HCT116 (cell line): ENCODE data around the gene TMA16. TPM values are rescaled to one million over a fixed set of nuclear protein-coding genes. Genes with fewer than 3 reads are reported as not detected.

Experiments
- ATAC-seq: fragments of 200-7000 bp; cut with Tn5 transposase; 2 replicates; pipeline ENCODE4 v1.9.1; 2020; ENCODE audit warnings: mild to moderate bottlenecking, moderate library complexity
- BruUV-seq: library from RNA; stranded (reverse); fragments of 400-500 nt; replicated peaks from 2 replicates; lab custom pipeline; 2021; lab: Mats Ljungman, UMichigan
- CTCF ChIA-PET: fragments of 300-600 bp; sonication (Branson Sonifier 250); formaldehyde crosslinking; loops from one replicate; lab custom pipeline; 2021; ENCODE audit warnings: antibody characterized with exemption; lab: Charles Lee
- POLR2A ChIA-PET: fragments of 300-600, 350-600 bp; sonication (Branson Sonifier 250); formaldehyde crosslinking; loops from one replicate; lab custom pipeline; 2021; ENCODE audit warnings: antibody characterized with exemption; lab: Charles Lee
- RAD21 ChIA-PET, 2 experiments: fragments of 300-600 bp; sonication (Branson Sonifier 250); formaldehyde crosslinking; loops; one replicate each; lab custom pipeline; 2023; ENCODE audit warnings: low total read pairs in 2 of 2; ENCODE audit not compliant: uncharacterized antibody in 2 of 2, unreplicated experiment in 2 of 2, low non-redundant PET in 1 of 2; lab: Charles Lee
- DNase-seq: peaks from one replicate; pipeline ENCODE4 v3.0.0-alpha.2; 2010; ENCODE audit warnings: low read depth, low spot score
- H2AFZ ChIP-seq: fragments of 200-600 bp; shearing (Covaris generic), sonication (generic); 2 replicates; pipeline ENCODE4 v1.6.1; 2017; ENCODE audit warnings: low read depth, mixed run types, mixed read lengths, antibody characterized with exemption, low read length; ENCODE audit not compliant: poor library complexity, severe bottlenecking
- H3K27ac ChIP-seq: 2 replicates; pipeline ENCODE4 v1.5.1; 2012; ENCODE audit warnings: low read depth, low read length
- H3K27me3 ChIP-seq: fragments of 200-600 bp; sonication (generic); 2 replicates; pipeline ENCODE4 v1.6.1; 2016; ENCODE audit warnings: mixed run types, low read length, mixed read lengths; ENCODE audit not compliant: insufficient read depth
- H3K36me3 ChIP-seq, 2 experiments: fragments of 200-500 bp in 1 of 2; fragments of 200-600 bp in 1 of 2; sonication (Bioruptor generic) in 1 of 2; sonication (generic) in 1 of 2; 2 replicates each; pipeline versions ENCODE4 v1.5.1 to v1.6.1; 2014 to 2016; ENCODE audit warnings: low read length in 2 of 2, inconsistent platforms in 1 of 2, mixed read lengths in 1 of 2, mixed run types in 1 of 2; ENCODE audit not compliant: insufficient read depth in 2 of 2, control insufficient read depth in 1 of 2
- H3K4me1 ChIP-seq, 2 experiments: fragments of 200-600 bp in 1 of 2; sonication (generic) in 1 of 2; 2 replicates each; pipeline versions ENCODE4 v1.5.1 to v1.6.1; 2012 to 2017; ENCODE audit warnings: low read length in 2 of 2, inconsistent platforms in 1 of 2, mild to moderate bottlenecking in 1 of 2, mixed read lengths in 1 of 2, mixed run types in 1 of 2, moderate library complexity in 1 of 2; ENCODE audit not compliant: insufficient read depth in 2 of 2, control insufficient read depth in 1 of 2
- H3K4me2 ChIP-seq: fragments of 200-600 bp; sonication (generic); 2 replicates; pipeline ENCODE4 v1.6.1; 2017; ENCODE audit warnings: mixed run types, low read length, mixed read lengths
- H3K4me3 ChIP-seq, 2 experiments: fragments of 200-600 bp in 1 of 2; sonication (generic) in 1 of 2; replicated peaks in 1 of 2; 2 replicates each; pipeline ENCODE4 v1.5.1; 2011 to 2016; ENCODE audit warnings: low read length in 2 of 2, control low read depth in 1 of 2, low read depth in 1 of 2, mild to moderate bottlenecking in 1 of 2, mixed read lengths in 1 of 2, mixed run types in 1 of 2
- H3K79me2 ChIP-seq: fragments of 200-600 bp; sonication (generic); 2 replicates; pipeline ENCODE4 v1.6.1; 2017; ENCODE audit warnings: mild to moderate bottlenecking, mixed run types, low read length, moderate library complexity, mixed read lengths; ENCODE audit not compliant: insufficient read depth
- H3K9ac ChIP-seq: fragments of 200-600 bp; sonication (generic); 2 replicates; pipeline ENCODE4 v1.6.1; 2016; ENCODE audit warnings: low read length, mixed read lengths
- H3K9me2 ChIP-seq: fragments of 200-600 bp; sonication (generic), shearing (Covaris generic); 2 replicates; pipeline ENCODE4 v1.6.1; 2017; ENCODE audit warnings: mixed run types, mild to moderate bottlenecking, moderate library complexity; ENCODE audit not compliant: insufficient read depth
- H3K9me3 ChIP-seq, 2 experiments: fragments of 200-500 bp in 1 of 2; fragments of 200-600 bp in 1 of 2; sonication (Bioruptor generic) in 1 of 2; sonication (generic) in 1 of 2; 2 replicates each; pipeline ENCODE4 v1.6.1; 2014 to 2017; ENCODE audit warnings: low read length in 2 of 2, mixed read lengths in 2 of 2, inconsistent platforms in 1 of 2, low read depth in 1 of 2, mild to moderate bottlenecking in 1 of 2, mixed run types in 1 of 2, moderate library complexity in 1 of 2; ENCODE audit not compliant: control insufficient read depth in 1 of 2, insufficient read depth in 1 of 2
- H4K20me1 ChIP-seq: fragments of 200-600 bp; sonication (generic), shearing (Covaris generic); 2 replicates; pipeline ENCODE4 v1.6.1; 2017; ENCODE audit warnings: mixed run types, mild to moderate bottlenecking, moderate library complexity; ENCODE audit not compliant: insufficient read depth
- CTCF ChIP-seq, 3 experiments: fragments of 200-600 bp in 1 of 3; sonication (generic) in 1 of 3; IDR thresholded peaks in 2 of 3; conservative IDR thresholded peaks in 1 of 3; 2 replicates each; pipeline ENCODE4 v1.5.1; 2012 to 2017; ENCODE audit warnings: low read depth in 2 of 3, low read length in 2 of 3, antibody characterized with exemption in 1 of 3, borderline replicate concordance in 1 of 3, control low read depth in 1 of 3, mild to moderate bottlenecking in 1 of 3, mixed read lengths in 1 of 3, mixed run types in 1 of 3, moderate library complexity in 1 of 3; ENCODE audit not compliant: insufficient read depth in 1 of 3
- EZH2 ChIP-seq: fragments of 200-600 bp; sonication (generic); IDR thresholded peaks from 2 replicates; pipeline ENCODE4 v1.6.1; 2017; ENCODE audit warnings: antibody characterized with exemption, mixed run types
- JUND ChIP-seq: IDR thresholded peaks from 2 replicates; pipeline ENCODE4 v1.6.1; 2012
- SIN3A ChIP-seq: IDR thresholded peaks from 2 replicates; pipeline ENCODE4 v1.6.1; 2012; ENCODE audit warnings: low read depth
- SP1 ChIP-seq: IDR thresholded peaks from 2 replicates; pipeline ENCODE4 v1.6.1; 2012; ENCODE audit warnings: low read depth
- SRF ChIP-seq: IDR thresholded peaks from 2 replicates; pipeline ENCODE4 v1.6.1; 2012; ENCODE audit warnings: low read depth
- intact Hi-C: fragments of 100-400 bp; cut with micrococcal nuclease; formaldehyde crosslinking; loops from 2 replicates; pipeline ENCODE4 v1.10.0; 2022
- total RNA-seq: library from RNA; stranded (reverse); gene quantifications from one replicate; pipeline ENCODE4 v1.2.1, GENCODE V29; 2021; ENCODE audit not compliant: unreplicated experiment

The TMA16 gene
- total RNA-seq, 1 experiment from 2014 or later: 52.7 TPM

GRCh38 chr4:163525982-163526381 is 31.5 kb downstream of the TMA16 start:
- Histone ChIP-seq H3K4me1 (peaks cover 0 to 5% of the 10 kb centered on the region in 2 experiments; a peak in 1 of 4 replicates), H3K27me3 (no peaks in the 10 kb centered on the region), H3K4me3 (no peak overlapping the region), H3K27ac (no peak overlapping the region), H4K20me1 (peaks cover 3% of the 10 kb centered on the region; the same call in 1 of the 2 replicates), H3K9ac (no peak overlapping the region), H3K4me2 (no peak overlapping the region), H3K9me2 (no peaks in the 10 kb centered on the region), H3K79me2 (no peaks in the 10 kb centered on the region; the same call in 1 of the 2 replicates), H3K36me3 (peaks cover 24 to 62% of the 10 kb centered on the region in 2 experiments), H3K9me3 (no peaks in the 10 kb centered on the region), H2AFZ (no peak overlapping the region)
- ChIA-PET RAD21 (no interaction called here), POLR2A (no interaction called here), CTCF (no interaction called here)
- intact Hi-C loops: no loop called here
- no peak for TF ChIP-seq SRF
- TF ChIP-seq CTCF (IDR thresholded peaks at IDR 0.05 in 2 of 3, conservative IDR thresholded peaks at IDR 0.05 in 1 of 3; ENCODE audit: borderline replicate concordance in 1 of 3, insufficient read depth in 1 of 3, low read depth in 2 of 3, low read length in 2 of 3): no peak
- no peak for TF ChIP-seq JUND
- no peak for TF ChIP-seq SIN3A
- DNase-seq (no peak), ATAC-seq (no peak)
- no TSS peak for BruUV-seq

DNA sequence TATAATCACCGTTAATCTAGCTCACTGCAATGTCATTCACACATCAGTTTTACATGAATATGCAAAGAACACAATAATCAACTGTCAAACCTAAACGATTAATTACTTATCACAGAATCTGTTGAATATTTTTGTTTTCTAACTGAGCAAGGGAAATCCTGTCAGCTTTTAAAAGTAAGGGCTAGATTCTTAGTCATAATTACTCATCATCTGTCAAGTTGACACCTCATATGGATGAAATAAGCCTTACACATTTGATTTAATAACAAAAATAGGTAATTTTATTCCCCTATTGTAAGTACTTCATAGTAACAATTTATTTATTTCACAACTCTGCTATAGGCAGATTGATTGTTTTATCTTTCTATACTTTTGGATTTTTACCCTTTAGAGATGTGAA is 32.7 kb downstream of the TMA16 start:
- Histone ChIP-seq H3K9me2 (no peaks in the 10 kb centered on the region), H3K9me3 (no peaks in the 10 kb centered on the region), H3K9ac (no peak overlapping the region), H2AFZ (no peak overlapping the region), H3K4me3 (no peak overlapping the region), H3K4me1 (peaks cover 0 to 5% of the 10 kb centered on the region in 2 experiments; a peak in 1 of 4 replicates), H3K27me3 (no peaks in the 10 kb centered on the region), H3K79me2 (no peaks in the 10 kb centered on the region; the same call in 1 of the 2 replicates), H3K27ac (no peak overlapping the region), H3K4me2 (no peak overlapping the region), H4K20me1 (peaks cover 3% of the 10 kb centered on the region; the same call in 1 of the 2 replicates), H3K36me3 (peaks cover 24 to 61% of the 10 kb centered on the region in 2 experiments)
- ChIA-PET POLR2A (no interaction called here), RAD21 (no interaction called here), CTCF (no interaction called here)
- TF ChIP-seq SP1 (no peak), EZH2 (no peak), CTCF (IDR thresholded peaks at IDR 0.05 in 2 of 3, conservative IDR thresholded peaks at IDR 0.05 in 1 of 3; ENCODE audit: borderline replicate concordance in 1 of 3, insufficient read depth in 1 of 3, low read depth in 2 of 3, low read length in 2 of 3) (no peak), SRF (no peak)
- ATAC-seq (no peak), DNase-seq (no peak)
- intact Hi-C loops: no loop called here
- BruUV-seq: no TSS peak
